DOHH2 (cell line): Measurements from ENCODE around the gene LIMK1.

ENCODE experiments used
- H3F3A ChIP-seq: fragments of 200-600 bp; sonication (generic), shearing (Covaris generic); 2 replicates; pipeline ENCODE4 v1.6.0; 2016; ENCODE audit warnings: antibody characterized with exemption, mild to moderate bottlenecking; ENCODE audit not compliant: control insufficient read depth, insufficient read depth
- H3K27ac ChIP-seq: fragments of 200-600 bp; sonication (generic); 2 replicates; pipeline ENCODE4 v1.5.1; 2014; ENCODE audit warnings: low read depth, mild to moderate bottlenecking, low read length, moderate library complexity
- H3K27me3 ChIP-seq: fragments of 200-600 bp; sonication (generic); 2 replicates; pipeline ENCODE4 v1.6.1; 2014; ENCODE audit warnings: mild to moderate bottlenecking, low read length, mixed read lengths; ENCODE audit not compliant: control insufficient read depth
- H3K36me3 ChIP-seq: fragments of 200-600 bp; sonication (generic); 2 replicates; pipeline ENCODE4 v1.6.1; 2014; ENCODE audit warnings: mild to moderate bottlenecking, low read length, moderate library complexity, mixed read lengths; ENCODE audit not compliant: control insufficient read depth
- H3K4me1 ChIP-seq: fragments of 200-600 bp; sonication (generic); 2 replicates; pipeline ENCODE4 v1.6.1; 2014; ENCODE audit warnings: mild to moderate bottlenecking, low read length, mixed read lengths; ENCODE audit not compliant: control insufficient read depth
- H3K4me2 ChIP-seq: fragments of 200-600 bp; sonication (generic); 2 replicates; pipeline ENCODE4 v1.6.0; 2014; ENCODE audit warnings: mild to moderate bottlenecking, low read length, moderate library complexity
- H3K4me3 ChIP-seq: fragments of 200-600 bp; sonication (generic); 2 replicates; pipeline ENCODE4 v1.5.1; 2014; ENCODE audit warnings: mild to moderate bottlenecking, low read length, mixed read lengths
- H3K79me2 ChIP-seq: fragments of 200-600 bp; sonication (generic); 2 replicates; pipeline ENCODE4 v1.6.1; 2014; ENCODE audit warnings: mild to moderate bottlenecking, low read length, mixed read lengths; ENCODE audit not compliant: control insufficient read depth
- H3K9me2 ChIP-seq: fragments of 200-600 bp; sonication (generic); replicated peaks from 2 replicates; pipeline ENCODE4 v1.6.1; 2014; ENCODE audit warnings: mild to moderate bottlenecking, low read length, mixed read lengths; ENCODE audit not compliant: control insufficient read depth
- H3K9me3 ChIP-seq: fragments of 200-600 bp; sonication (generic); 2 replicates; pipeline ENCODE4 v1.6.1; 2014; ENCODE audit warnings: antibody characterized with exemption, low read length, mixed read lengths; ENCODE audit not compliant: control insufficient read depth, insufficient read depth
- H4K20me1 ChIP-seq: fragments of 200-600 bp; sonication (generic); 2 replicates; pipeline ENCODE4 v1.6.0; 2014; ENCODE audit warnings: low read depth, mild to moderate bottlenecking, antibody characterized with exemption, low read length, moderate library complexity; ENCODE audit not compliant: control insufficient read depth, insufficient read depth
- EZH2phosphoT487 ChIP-seq: fragments of 200-600 bp; sonication (generic); IDR thresholded peaks from 2 replicates; pipeline ENCODE4 v1.6.1; 2017; ENCODE audit warnings: borderline replicate concordance, mild to moderate bottlenecking, antibody characterized with exemption, low read length, moderate library complexity, mixed read lengths
- TF ChIP-seq, protein P1 (sequence below): fragments of 200-600 bp; sonication (generic); IDR thresholded peaks from one replicate; pipeline ENCODE4 v1.5.1; 2014; ENCODE audit warnings: antibody characterized with exemption, mild to moderate bottlenecking, low read depth, low read length; ENCODE audit not compliant: poor library complexity, severe bottlenecking

Gene LIMK1

GRCh38 chr7:74148491-74148890, 64.9 kb downstream of the LIMK1 start:
- Histone ChIP-seq H3K36me3 (no peaks in the 10 kb centered on the region), H3K4me1 (peaks cover 27% of the 10 kb centered on the region), H3K9me3 (peaks cover 13% of the 10 kb centered on the region), H3K9me2 (no peaks in the 10 kb centered on the region), H3K4me2 (no peak overlapping the region), H3K27ac (no peak overlapping the region), H3K79me2 (no peaks in the 10 kb centered on the region), H3K4me3 (no peak overlapping the region), H3F3A (0 out of 2 replicates have a peak, but pooled peaks cover 4% of the 10 kb centered on the region), H4K20me1 (no peaks in the 10 kb centered on the region), H3K27me3 (no peaks in the 10 kb centered on the region)
- no peak for TF ChIP-seq EZH2phosphoT487
- TF ChIP-seq, protein P1, sequence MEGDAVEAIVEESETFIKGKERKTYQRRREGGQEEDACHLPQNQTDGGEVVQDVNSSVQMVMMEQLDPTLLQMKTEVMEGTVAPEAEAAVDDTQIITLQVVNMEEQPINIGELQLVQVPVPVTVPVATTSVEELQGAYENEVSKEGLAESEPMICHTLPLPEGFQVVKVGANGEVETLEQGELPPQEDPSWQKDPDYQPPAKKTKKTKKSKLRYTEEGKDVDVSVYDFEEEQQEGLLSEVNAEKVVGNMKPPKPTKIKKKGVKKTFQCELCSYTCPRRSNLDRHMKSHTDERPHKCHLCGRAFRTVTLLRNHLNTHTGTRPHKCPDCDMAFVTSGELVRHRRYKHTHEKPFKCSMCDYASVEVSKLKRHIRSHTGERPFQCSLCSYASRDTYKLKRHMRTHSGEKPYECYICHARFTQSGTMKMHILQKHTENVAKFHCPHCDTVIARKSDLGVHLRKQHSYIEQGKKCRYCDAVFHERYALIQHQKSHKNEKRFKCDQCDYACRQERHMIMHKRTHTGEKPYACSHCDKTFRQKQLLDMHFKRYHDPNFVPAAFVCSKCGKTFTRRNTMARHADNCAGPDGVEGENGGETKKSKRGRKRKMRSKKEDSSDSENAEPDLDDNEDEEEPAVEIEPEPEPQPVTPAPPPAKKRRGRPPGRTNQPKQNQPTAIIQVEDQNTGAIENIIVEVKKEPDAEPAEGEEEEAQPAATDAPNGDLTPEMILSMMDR: no peak

GRCh38 chr7:74149071-74149470, 65.5 kb downstream of the LIMK1 start:
- Histone ChIP-seq H3K4me3 (no peak overlapping the region), H4K20me1 (no peaks in the 10 kb centered on the region), H3K36me3 (no peaks in the 10 kb centered on the region), H3K9me2 (no peaks in the 10 kb centered on the region), H3K4me1 (peaks cover 22% of the 10 kb centered on the region), H3K79me2 (no peaks in the 10 kb centered on the region), H3K4me2 (no peak overlapping the region), H3F3A (0 out of 2 replicates have a peak, but pooled peaks cover 4% of the 10 kb centered on the region), H3K27me3 (no peaks in the 10 kb centered on the region), H3K27ac (no peak overlapping the region), H3K9me3 (peaks cover 11% of the 10 kb centered on the region)
- no peak for TF ChIP-seq EZH2phosphoT487
- TF ChIP-seq, protein P1: no peak

GRCh38 chr7:74149603-74150002, 66.0 kb downstream of the LIMK1 start:
- H3K4me1 ChIP-seq: peaks cover 22% of the 10 kb centered on the region
- peaks cover 6% of the 10 kb centered on the region for H3K9me3 ChIP-seq
- no peak overlapping the region for H3K4me2 ChIP-seq
- H3K36me3 ChIP-seq: no peaks in the 10 kb centered on the region
- no peaks in the 10 kb centered on the region for H3K79me2 ChIP-seq
- H3K27me3 ChIP-seq: no peaks in the 10 kb centered on the region
- no peak for TF ChIP-seq EZH2phosphoT487
- TF ChIP-seq, protein P1: no peak
- no peak overlapping the region for H3K27ac ChIP-seq
- 0 out of 2 replicates have a peak, but pooled peaks cover 4% of the 10 kb centered on the region for H3F3A ChIP-seq
- H3K9me2 ChIP-seq: no peaks in the 10 kb centered on the region
- no peak overlapping the region for H3K4me3 ChIP-seq
- no peaks in the 10 kb centered on the region for H4K20me1 ChIP-seq
